ENCODE data around the gene KRT80. TPM values are rescaled to one million over a fixed set of nuclear protein-coding genes. Genes with fewer than 3 reads are reported as not detected.
"Not testable (repeated sequence)": the region's sequence is repeated elsewhere in the genome, so short reads cannot be mapped to it uniquely, and the experiment has no call there.

The KRT80 gene
- 10 to 100 TPM in 2 of 10 donors, 1 to 10 TPM in 8; 4.4 to 12.8 (median 7.6) TPM for polyA plus RNA-seq (ENCODE audit: insufficient read length in 10 of 10)
- long read RNA-seq, donor 1, partial matches to known transcripts, result 0 of 1 reads
- long read RNA-seq, donor 1, other reads (novel, unspliced or antisense), result 0 of 1 reads
- long read RNA-seq, donor 2, partial matches to known transcripts, result 0 of 3 reads
- long read RNA-seq, donor 2, other reads (novel, unspliced or antisense), result 0 of 3 reads
- long read RNA-seq, donor 3, result 0 reads
- long read RNA-seq, donor 4, partial matches to known transcripts, result 5 of 7 reads
- long read RNA-seq, donor 4, other reads (novel, unspliced or antisense), result 0 of 7 reads
- long read RNA-seq, donor 5, result 0 reads
- long read RNA-seq, donor 6, partial matches to known transcripts, result 0 of 2 reads
- long read RNA-seq, donor 6, other reads (novel, unspliced or antisense), result 0 of 2 reads
- long read RNA-seq, donor 7, partial matches to known transcripts, result 0 of 1 reads
- long read RNA-seq, donor 7, other reads (novel, unspliced or antisense), result 0 of 1 reads
- long read RNA-seq, donor 8, result 0 reads
- long read RNA-seq, donor 9, result 0 reads

DNA sequence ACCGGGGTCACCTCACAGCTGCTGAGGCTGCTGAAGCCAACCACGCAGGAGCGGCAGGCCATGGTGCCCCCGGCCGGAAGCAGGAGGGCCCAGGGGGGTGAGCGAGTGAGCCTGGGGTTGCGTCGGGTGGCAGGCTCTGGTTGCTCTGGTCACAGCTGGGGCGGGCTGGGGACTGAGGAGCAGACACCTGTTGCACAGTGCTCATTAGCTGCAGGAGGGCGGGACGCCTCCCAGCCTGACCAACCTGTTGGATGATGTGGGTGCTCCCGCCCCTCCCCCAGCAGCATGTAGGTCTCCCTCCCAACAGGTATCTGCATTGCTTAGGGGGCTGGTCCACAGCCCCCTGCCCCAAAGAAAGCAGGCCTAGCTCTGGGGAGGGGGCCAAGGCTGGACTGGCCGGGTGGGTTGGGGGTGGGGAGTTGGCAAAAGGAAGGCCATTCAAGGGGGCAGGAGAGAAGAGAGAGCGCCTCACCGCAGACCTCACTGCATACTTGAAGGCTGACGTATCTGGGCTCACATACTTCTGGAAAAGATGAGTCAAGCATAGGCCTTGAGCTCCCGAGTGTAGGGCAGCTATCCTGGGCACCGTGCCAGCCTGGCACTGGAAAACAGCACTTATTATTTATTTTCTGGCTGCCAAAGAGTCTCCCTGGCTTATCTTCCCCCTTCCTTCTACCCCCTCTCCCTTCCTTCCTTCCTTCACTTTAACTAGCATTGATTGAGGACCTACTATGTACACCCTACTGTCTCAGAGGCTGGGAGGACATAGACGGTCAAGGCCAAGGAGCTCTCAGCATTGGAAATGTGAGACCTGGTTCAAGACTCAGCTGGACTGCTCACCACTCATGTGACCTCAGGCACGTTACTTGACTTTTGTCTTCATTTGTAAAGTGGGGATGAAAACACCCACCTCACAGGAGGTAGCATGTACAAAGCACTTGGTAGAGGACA lies at the start of gene KRT80:
TSS of gene KRT80 (minus strand) at position 174 of the 951 bp plus-strand sequence. CDS start at position 62, 112 bp downstream.
- DNase-seq, result peak; percentile 81 to 97 (median 85)

GRCh38 chr12:52241205-52241842 lies 49.5 kb upstream of the KRT80 start:
- DNase-seq, result no peak

DNA sequence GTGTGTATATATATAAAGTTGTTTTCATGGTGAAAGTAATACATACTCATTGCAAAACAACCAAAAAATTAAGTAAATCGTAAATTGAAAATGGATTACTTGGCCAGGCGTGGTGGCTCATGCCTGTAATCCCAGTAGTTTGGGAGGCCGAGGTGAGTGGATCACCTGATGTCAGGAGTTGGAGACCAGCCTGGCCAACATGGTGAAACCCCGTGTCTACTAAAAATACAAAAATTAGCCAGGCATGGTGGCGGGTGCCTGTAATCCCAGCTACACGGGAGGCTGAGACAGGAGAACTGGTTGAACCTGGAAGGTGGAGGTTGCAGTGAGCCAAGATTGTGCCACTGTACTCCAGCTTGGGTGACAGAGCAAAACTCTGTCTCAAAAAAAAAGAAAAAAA lies 48.4 kb upstream of the KRT80 start:
- not testable (repeated sequence) for DNase-seq

GRCh38 chr12:52239767-52240166 lies 48.0 kb upstream of the KRT80 start:
- DNase-seq, result no peak

DNA sequence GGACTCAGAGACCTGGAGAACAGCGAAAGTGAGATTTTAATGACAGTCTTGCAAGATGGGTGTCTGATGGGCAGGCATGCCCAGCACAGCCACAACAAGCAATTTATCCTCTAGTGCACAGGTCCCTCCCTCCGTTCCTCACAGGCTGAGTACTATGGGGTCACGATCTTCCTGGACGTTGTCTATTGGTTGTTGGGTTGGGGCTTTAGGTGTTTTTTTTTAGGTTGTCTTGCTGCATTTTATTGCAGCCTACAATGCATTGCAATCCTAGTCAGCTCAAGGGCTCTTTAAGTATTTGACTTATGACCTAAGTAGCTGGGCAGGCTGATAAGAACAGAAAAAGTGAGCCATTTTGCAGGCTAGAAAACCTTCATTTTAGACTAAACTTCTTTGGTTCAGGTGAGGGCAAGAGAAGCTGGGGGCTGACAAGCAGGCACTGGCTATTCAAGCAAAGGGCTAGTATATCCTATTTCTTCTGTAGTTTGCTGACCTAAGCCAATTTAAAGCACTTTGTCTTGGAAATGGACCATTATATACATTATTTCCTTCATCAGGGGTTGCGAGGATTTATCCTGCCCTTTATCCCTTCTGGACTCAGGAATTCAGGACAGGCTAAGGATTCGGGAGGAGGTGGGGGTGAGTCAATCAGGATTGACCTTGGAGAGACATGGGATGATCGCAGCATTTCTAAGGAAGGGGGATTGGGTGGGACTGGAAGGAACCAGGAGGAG lies 47.3 kb upstream of the KRT80 start:
- DNase-seq, result no peak

DNA sequence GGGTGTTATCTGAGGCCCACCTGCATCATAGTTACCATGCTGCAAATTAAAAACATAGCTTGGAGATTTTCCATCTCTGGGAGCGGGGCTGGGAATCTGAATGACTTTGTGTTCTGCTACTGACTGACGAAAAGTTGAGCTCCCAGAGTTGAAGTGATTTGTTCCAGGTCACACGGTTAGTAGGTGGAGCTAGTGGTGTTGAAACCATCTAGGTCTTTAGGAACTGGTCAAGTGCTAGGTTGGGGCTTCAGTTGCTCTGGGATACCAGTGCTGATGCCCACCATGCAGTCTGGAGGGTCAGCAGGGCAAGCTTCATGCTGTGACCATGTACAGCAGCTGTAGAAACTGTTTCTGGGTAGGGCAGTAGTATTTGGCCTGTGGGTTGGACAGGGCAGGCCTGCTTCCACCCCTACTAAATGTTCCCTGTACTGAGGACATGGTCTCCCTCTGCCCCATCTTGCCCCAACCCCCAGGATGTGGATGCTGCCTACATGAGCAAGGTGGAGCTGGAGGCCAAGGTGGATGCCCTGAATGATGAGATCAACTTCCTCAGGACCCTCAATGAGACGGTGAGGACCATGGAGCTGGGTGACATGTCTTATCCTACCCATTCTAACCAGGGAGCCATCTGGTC lies 46.5 kb upstream of the KRT80 start:
- DNase-seq, result no peak

DNA sequence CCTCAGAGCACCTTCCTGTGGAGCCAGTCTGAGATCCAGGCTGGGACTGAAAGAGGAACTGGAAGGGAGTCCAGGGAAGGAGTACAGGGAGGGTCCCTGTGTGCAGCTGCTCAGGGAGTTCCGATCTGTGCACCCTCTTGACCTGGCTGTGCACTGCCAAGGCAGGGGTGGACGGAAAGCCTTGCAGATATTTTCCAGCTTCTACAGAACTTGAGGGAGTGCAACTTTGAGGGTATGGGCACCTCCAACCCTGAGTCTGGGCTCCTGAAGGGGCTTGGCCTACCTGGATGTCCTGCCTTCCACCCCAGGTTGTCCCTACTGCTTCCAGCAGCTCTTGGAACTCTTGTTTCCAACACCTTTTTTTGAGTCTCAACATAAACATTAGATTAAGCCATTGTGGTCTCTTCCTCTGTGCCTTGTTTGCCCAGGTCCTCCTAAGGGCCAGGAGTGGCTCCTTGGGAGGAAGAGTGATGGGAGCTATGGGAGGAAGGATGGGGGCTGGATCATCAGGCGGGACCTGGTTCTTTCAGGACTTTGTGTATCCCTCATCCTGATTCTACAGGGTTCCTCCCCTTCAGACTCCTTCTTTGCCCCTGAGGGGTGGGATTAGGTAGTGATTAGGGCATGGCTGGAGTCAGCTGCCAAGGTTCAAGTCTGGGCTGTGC lies 44.7 kb upstream of the KRT80 start:
- DNase-seq, result no peak

GRCh38 chr12:52235822-52236361 lies 44.1 kb upstream of the KRT80 start:
- no peak for DNase-seq

GRCh38 chr12:52235001-52235764 lies 43.4 kb upstream of the KRT80 start:
- no peak for DNase-seq

DNA sequence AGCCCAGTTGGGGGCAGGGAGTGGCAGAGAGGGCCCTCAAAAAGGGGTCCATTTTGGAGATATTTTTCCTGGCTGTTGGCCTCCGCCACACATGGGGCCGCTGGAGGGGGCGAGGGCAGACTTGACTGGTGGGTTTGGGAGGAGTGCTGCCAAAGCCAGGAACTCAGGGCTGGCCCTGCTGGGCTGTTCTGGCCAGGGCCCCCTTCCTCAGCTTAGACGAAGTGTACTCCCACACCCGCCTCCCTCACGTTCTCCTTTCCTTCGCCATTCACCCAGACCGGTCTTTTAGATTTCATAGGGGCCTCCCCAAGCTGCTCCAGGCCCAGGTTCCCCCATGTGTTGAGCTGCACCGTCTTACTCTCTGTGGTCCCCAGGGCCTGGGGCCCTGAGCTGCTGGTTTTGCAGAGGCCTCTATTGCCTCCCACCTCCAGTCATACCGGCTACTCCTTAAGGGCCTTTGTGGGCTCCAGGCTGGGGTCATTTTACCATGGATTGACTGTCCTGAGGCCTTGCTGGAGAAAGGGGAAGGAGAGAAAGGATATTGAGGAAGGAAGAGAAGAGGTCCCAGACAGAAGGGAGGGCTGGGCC lies 42.5 kb upstream of the KRT80 start:
- DNase-seq, result no peak

DNA sequence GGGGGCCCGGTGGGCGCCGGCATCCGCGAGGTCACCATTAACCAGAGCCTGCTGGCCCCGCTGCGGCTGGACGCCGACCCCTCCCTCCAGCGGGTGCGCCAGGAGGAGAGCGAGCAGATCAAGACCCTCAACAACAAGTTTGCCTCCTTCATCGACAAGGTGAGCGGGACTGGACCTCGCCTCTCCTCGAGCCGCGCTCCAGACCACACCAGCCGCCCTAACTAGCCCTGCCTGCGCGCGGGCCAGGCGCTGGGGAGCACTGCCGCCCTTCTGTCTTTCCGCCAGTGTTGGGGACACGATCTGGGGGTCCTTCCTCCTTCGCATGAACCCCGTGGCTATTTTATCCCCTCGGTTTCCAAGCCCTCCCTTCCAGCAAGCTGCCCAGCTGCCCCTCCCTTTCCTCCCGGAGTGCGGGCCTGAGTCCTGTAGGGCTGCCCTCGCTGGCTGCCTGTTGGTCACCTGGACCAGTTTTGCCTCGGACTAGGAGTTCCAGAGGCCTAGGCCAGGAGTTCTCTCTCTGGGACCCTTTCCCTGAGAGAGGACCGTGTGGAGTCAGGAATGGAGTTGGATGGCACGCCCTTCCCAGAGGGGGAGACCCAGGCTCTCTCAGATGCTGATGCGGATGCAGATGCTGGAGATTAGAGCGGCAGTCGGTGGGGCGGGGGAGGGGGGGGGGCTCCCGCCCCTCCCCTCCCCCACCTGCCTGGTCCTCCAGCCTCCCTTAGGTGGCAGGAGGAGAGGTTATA lies 41.8 kb upstream of the KRT80 start:
- DNase-seq, result no peak

DNA sequence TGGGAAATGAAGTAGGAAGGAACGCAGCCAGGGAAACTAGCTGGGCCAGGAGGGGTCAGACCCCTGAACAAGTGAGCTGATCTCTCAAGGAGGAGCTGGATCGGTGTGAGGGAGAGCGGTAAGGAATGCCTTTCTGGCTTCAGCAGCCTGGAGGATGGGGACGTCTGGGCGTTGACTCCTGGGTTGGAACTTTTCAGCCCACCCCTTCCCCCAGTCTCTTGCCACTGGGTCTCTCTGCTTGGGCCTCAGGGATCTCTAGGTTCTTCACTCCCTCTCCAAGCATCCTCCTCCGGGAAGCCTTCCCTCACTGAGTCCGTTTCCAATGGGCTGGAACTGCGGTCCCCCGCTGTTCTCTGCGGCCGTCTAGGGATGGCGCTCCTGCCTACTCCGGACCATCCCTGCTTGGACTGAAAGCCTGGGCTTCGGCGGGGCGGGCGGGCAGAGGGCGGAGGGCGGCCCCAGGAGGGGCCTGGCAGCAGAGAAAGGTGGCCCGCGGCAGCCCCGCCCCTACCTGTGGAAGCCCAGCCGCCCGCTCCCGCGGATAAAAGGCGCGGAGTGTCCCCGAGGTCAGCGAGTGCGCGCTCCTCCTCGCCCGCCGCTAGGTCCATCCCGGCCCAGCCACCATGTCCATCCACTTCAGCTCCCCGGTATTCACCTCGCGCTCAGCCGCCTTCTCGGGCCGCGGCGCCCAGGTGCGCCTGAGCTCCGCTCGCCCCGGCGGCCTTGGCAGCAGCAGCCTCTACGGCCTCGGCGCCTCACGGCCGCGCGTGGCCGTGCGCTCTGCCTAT lies 41.1 kb upstream of the KRT80 start, which contains the start of gene KRT7:
TSS of gene KRT7 (plus strand) at position 570 of the 788 bp plus-strand sequence. CDS start at position 624, 54 bp downstream.
- no peak for DNase-seq

DNA sequence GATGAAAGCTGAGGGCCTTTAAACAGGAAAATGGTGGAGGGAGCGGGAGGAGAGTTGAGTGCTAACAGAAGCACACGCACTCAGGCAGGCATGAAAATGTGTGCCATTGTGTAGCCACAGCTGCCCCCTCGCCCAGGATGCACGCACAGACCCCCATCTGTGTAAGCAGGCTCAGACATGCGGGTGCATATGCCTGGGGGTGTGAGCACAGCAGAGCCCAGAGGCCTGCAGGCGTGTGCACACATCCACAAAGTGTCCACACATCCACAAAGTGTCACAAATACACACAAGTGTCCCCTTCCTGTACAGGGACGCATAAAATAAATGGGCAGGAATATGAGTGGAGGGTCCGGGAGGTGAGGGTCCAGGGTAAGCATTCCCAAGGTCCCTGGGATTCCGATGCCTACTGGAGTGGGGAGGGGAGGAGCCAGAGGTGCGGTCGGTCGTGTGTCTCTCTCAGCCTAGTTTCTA lies 40.4 kb upstream of the KRT80 start:
- DNase-seq, result no peak

DNA sequence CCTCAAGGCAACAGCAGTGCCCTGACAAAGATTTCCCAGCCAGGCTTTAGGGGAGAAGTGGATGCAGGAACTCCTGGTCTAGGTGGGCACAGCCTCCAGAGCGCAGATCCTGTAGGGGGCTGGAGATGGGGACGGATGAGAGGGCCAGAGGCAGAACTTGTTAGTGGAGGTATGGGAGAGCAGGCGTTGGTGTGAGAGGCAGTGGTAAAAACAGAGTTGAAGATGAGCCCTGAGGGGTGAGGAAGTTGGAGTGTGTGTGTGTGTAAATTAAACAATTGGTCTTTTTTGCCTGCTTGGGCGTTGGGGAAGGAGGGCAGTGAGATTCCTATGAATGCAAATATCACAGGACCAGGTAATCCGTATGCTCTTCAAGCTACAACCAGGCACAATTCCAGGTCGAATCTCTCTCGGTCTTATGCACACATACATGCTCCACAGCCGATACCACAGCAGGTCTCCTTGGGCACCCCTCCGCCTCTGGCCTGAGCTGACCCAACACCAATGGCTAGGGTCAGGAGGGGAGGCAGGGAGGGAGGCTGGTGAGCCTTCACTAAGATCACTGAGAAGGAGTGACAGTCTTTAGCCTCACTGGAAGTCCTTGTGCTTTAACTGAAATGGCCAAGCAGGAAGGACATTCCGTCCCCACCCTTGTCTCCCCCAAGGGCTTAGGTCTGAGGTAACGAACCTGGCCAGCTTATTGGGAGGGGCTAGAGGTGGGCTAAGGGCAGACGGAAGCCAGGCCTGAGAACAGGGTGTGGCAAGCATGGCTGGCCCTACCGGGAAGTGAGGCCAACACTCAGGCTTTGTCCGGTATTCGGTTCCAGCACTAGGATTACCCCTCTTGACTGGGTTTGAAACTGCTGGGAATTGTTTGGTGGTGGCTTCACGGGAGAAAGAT lies 39.7 kb upstream of the KRT80 start:
- no peak for DNase-seq

Data from muscle of back (tissue), 13 donors.